ENCODE measurements around the gene EXOC6B.

EXOC6B gene

DNA sequence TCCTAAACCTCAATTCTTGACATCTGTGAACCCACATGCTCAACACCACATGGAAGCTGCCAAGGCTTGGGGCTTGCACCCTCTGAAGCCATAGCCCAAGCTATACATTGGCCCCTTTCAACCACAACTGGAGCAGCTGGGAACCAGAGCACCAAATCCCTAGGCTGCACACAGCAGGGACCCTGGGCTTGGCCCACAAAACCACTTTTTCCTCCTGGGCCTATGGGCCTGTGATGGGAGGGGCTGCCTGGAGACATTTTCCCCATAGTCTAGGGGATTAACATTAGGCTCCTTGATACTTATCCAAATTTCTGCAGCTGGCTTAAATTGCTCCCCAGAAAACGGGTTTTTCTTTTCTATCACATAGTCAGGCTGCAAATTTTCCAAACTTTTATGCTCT, 40.3 kb downstream of the EXOC6B start:
- no peak for DNase-seq

DNA sequence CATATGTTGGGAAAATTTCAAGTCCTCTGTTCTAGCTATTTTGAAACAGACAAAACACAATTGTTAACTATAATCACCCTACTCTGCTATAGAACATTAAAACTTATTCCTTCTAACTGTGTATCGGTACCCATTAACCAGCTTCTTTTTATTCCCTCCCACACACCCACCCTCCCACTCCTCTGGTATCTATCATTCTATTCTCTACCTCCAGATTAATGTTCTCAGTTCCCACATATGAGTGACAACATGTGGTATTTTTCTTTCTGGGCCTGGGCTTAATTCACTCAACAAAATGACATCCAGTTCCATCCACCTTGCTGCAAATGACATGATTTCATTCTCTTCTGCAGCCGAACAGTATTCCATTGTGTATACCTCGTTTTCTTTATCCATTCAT, 43.3 kb downstream of the EXOC6B start:
- no peak for DNase-seq

- DNase-seq = no peak
Measured at GRCh38 chr2:72781480-72781879, 44.4 kb downstream of the EXOC6B start.

DNA sequence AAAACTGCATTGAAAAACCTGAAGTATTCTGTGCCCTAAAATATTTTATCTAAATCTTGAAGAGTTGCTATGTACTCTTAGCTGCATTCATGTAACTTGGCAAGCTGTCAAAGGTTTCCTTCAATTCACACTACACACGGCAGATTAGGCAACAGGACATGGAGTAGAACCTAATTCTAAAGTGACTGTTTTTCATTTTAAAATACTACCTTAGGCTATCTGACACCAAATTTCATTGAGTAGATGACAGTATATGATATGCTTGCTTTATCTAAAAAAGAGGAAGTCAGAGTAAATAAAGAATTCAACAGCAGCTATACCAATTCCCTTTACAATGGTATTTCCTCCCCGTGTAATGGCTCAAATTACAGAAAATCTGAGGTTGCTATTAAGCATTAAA, 45.4 kb downstream of the EXOC6B start:
- no peak for DNase-seq

- no peak for DNase-seq
Measured at GRCh38 chr2:72779495-72779894, 46.3 kb downstream of the EXOC6B start.

DNA sequence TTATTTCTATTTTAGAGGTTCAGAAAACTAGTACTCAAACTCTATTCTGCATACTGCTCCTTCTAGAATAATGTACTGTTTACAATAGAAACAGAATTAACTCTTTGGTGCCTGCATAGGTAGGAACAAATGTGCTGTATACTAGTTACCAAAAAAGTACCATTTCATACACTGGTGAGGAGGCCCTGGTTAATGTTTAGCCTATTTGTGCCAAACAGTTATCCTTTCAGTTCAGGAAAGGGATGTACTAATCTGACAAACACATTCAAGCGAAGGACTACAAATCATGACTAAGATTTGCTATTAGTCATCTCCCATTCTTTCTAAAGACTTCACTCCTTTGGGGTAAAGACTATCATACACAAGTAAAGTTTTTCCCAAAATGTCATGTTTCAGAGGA, 47.4 kb downstream of the EXOC6B start:
- no peak for DNase-seq

DNA sequence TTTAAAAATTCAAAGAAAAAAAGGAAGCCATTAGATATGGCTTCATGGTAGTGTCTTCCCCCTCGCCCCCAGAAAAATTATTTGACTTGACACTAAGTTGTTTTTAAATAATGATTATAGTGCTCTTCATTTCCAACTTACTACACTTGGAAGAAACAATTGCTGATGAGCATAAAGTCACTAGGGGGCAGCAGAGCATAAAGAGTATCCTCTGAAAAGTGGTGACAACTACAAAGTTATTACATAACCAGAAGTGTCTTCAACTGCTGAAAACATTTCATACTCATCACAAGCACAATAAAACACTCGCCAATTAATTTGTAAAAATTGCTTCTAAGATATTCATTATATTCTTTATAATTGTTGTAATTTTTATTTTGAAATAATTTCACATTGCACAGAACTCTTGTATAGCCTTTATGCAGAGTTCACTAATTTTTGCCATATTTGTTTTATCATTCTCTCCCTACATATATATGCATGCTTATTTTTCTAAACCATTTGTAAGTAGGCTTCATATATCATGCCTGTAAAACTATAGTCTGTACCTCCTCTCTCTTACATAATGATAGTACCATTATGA, 54.9 kb downstream of the EXOC6B start:
- DNase-seq = no peak

DNA sequence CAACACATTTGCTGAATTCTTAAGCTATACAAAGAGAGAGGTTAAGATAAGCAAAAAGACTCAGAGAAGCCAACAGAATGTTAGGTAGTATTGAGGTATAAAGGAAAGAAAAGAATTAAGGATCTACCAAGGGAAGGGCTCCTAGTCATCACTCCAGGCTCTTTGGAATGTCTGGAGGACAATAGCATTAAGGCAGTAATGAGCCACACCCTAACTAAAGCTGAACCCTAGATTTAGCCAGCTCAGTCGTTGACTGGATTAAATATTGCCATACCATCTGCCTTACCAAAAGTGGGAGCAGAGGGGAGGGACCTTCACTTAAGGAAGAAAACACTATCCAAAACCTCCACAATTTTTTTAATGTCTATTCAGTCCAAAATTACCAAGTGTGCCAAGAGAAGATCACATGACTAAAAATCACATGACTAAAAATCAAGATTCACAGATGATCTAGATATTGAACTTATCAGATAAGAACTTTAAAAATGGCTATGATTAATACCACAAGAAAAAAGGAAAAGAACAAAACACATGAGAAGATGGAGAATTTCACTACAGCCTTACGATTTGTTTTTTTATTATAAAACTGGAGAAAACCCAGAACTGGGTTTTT, 59.7 kb downstream of the EXOC6B start:
- DNase-seq = no peak

DNA sequence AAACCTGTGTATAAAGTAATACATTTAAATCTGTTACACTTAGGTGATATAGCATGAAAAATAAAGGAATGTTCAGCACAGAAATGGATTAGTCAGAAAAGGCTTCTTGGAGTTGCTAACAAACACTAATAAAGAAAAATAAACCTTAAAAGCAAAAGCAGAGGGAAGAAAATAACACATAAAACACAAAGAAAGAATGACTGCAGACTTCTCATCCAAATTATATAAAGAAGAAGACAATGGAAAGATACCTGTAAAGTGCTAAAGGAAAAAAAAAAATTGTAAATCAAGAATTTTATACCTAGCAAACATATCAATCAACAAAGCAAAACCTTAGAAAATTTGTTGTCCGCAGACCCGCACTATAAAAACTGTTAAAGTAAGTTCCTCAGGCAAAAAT, 63.6 kb downstream of the EXOC6B start:
- no peak for DNase-seq

DNA sequence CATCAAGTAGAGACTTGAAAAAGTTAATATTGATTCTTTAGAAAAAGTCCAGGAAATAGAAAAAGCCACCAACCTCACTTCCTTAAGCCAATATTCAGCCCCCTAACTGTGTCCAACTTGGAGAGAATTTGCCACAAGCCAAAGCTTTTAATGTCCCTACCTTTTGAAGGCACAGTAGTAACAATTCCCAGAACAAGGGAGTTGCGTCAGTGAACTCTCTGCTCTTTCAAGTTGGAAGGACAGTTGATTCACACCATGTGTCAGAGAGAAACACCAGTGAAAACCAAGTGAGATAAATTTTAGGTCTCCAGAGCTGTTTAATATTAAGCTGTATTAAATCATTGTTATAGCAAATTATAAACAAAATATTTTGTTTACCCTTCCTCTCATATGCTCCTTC, 66.1 kb downstream of the EXOC6B start:
- no peak for DNase-seq

DNA sequence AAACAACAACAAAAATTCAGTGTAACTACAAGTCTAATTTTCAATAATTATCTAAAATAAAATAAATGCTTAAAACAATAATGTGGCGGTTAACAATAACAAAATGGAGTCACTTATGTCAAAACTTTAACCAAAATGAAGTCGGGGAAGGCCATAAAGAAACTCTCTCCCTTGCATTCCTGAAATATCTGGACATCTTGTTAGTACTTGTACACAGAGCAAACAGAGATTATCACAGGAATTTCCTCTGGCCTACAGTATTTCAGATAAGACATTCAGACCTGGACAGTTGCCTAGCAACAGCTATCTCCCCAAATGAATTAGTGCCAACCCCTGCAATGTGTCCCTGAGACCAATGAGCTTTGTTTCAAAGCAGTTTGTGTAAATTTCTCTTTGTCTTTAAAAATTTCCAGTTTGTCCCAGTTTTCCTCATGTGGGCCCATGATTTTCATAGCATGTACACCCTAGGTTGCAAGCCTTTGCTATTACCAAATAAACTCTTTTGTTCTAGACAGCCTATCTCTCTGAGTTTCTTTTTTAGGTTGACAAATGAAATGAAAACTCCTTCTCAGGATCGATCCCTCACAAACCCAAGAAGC, 68.6 kb downstream of the EXOC6B start:
- no peak for DNase-seq

DNA sequence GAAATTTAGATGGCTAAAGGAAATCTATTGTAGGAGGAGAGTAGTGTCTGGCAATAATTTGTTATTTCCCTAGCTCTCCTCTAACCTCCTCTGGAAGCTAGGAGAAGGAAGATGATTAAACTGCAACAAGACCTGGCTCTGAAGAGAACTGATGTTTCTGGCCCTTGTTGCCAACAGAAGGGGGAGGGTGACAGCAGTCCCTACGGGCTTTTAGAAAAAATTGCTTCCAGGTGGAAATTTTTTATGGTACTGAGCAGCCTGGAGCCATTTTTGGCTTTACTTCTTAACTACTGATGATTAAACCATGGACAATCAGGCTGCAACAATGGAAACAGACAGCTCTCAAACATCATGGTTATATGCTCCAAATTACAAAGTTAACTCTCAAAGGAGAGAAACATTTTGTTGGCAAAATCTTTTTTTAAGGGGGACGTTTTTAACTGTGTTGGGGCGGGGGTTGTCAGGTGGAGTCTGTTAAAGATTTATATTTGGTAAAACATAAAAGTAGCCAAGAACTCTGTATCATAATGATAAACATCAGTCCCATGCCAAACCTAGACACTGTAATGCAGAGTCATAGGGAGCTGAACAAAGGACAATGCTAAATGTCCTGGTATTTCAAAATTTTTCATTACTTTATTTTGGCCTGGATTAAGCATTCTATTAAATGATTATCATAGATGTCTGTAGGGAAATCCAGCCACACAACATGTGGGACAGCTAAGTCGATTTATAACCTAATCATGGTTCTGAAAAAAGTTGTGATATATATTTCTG, 70.0 kb downstream of the EXOC6B start:
- no peak for DNase-seq

GRCh38 chr2:72754628-72755320, 71.1 kb downstream of the EXOC6B start:
- no peak for DNase-seq

DNA sequence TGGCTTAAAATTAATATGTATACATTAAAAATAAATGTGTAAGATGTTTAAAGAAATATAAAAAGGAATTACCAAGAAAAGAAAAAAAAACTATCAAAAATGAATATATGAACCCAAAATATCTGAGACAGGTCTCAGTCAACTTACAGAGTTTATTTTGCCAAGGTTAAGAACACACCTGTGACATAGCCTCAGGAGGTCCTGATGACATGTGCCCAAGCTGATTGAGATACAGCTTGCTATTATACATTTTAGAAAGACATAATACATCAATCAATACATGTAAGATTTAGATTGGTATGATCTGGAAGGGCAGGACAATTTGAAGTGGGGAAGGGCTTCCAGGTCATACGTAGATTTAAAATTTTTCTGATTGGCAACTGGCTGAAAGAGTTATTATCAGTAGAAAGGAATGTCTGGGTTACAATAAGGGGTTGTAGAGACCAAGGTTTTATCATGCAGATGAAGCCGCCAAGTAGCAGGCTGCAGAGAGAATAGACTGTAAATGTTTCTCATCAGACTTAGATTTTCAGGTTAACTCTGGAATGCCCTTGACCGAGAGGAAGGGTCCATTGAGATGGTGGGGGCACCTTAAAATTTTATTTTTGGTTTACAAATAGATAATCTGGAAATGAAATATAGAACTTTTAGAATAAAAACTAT, 74.7 kb downstream of the EXOC6B start:
- no peak for DNase-seq

GRCh38 chr2:72750466-72750865, 75.4 kb downstream of the EXOC6B start:
- DNase-seq = no peak

- no peak for DNase-seq
Measured at GRCh38 chr2:72747344-72747743, 78.5 kb downstream of the EXOC6B start.

DNA sequence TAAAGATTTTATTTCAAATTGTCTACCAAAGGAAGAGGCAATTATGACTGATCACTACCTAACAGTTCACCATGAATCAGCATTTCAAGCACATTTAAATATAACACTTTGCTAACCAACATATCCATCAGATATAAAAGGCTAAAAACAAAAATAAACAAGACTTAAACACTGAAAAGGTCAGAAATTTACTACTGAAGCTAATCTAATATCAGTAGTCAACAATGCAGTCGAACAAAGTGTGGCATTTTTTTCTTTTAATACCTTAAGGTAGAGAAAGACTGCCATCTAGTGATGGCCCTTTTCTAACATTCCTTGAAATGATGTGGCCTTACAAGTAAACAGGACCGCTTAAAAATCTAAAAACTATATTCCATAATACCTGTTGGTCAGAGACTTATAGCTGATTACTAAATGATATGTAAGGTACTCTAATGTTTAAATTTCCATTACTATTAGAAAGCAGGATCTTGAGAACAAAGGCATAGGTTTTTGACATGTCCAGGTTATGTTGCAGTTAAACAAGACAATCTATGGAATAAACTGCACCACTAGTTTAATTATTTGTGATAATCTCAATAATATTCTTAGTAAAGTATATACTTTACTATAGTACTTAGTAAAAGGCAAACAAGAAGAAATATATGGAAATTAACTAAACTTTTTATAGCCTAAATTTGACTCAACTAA, 80.0 kb downstream of the EXOC6B start:
- no peak for DNase-seq

- no peak for DNase-seq
Measured at GRCh38 chr2:72744049-72744448, 81.8 kb downstream of the EXOC6B start.

DNA sequence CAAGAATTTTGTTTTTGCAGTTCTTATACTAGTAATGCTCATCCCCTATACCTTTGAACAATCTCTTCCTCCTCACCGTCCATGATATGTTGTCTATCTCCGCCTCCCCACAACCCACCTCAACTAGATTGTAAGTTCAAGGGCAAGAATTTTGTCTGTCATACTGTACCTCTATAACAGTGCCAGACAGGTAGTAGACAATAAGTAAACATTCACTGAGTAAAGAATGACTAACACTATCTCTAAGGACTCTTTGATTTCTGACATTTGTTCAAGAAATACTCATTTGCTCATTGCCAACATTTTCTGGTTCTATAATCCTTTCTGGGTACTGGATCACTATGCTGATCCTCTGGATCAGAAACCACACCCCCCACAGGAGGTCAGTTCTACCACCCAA, 82.4 kb downstream of the EXOC6B start:
- DNase-seq = no peak

GRCh38 chr2:72738096-72738495, 87.7 kb downstream of the EXOC6B start:
- DNase-seq = no peak

DNA sequence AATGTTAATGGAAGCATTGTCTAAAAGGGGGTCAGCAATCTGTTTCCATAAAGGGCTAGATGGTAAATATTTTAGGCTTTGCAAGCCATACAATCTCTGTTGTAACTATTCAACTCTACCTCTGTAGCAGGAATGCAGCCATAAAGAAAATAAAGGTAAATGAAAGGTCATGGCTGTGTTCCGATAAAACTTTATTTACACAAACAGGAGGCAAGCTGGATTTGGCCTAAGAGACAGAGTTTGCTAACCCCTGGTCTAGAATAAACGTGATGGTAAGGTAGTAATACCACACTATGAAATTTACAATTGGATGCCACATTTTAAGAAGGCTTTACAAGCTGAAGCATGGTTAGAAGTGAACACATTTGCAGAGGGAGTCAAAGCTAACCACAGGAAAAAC, 91.4 kb downstream of the EXOC6B start:
- no peak for DNase-seq

DNA sequence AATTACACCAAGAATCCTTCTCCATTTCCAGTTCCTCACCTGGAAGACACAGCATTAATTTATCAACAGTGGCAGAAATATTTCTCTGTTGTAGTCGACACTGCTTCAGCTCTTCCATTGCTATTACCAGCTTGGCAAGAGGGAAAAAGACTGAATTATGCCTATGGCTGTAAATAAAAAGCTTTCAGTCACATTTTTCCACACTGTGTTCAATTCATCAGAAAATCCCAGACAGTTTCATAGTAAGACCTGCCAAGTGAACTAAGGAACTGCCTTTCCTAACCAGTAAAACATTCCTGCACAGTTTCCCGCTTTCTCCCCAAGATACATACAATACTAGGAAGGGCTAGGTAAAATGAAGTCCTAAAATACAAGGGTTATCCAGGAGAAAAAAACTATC, 94.7 kb downstream of the EXOC6B start:
- no peak for DNase-seq

Measured in NCI-H2081 treated with DMSO at 0.1 percent for 48 hours (cell line).